HepG2 (cell line): ENCODE measurements around the gene RAPGEF6. TPM values are rescaled to one million over a fixed set of nuclear protein-coding genes. Genes with fewer than 3 reads are reported as not detected.

Source experiments
- ATAC-seq: fragments of 200-7000 bp; cut with Tn5 transposase; 3 replicates; pipeline ENCODE4 v1.9.1; 2020; ENCODE audit warnings: mild to moderate bottlenecking, moderate library complexity
- BruUV-seq: library from RNA; stranded (reverse); fragments of 400-500 nt; replicated peaks from 2 replicates; lab custom pipeline; 2021; lab: Mats Ljungman, UMichigan
- CTCF ChIA-PET: fragments of 300-600 bp; formaldehyde crosslinking; extraction: SDS; loops from one replicate; lab custom pipeline; 2021; ENCODE audit warnings: low total read pairs, inconsistent platforms, low intra/inter-chr PET ratio; lab: Yijun Ruan, JAX
- POLR2A ChIA-PET: fragments of 350-600 bp; sonication (Branson Sonifier 250); formaldehyde crosslinking; loops from one replicate; lab custom pipeline; 2020; ENCODE audit warnings: antibody characterized with exemption, inconsistent platforms; lab: Yijun Ruan, JAX
- DNase-seq: peaks from one replicate; pipeline ENCODE4 v3.0.0-alpha.2; 2015; ENCODE audit warnings: low spot score
- FAIRE-seq: peaks from 3 replicates; lab custom pipeline; 2011; peaks lifted over from hg19 to GRCh38; lab: Jason Lieb, UNC
- H2AFZ ChIP-seq: one replicate; pipeline ENCODE4 v1.6.1; 2011; ENCODE audit warnings: low read length, inconsistent platforms
- H3K27ac ChIP-seq: fragments of 300-600 bp; 3 replicates; pipeline ENCODE4 v1.8.0; 2011; ENCODE audit warnings: mixed run types, mild to moderate bottlenecking, mixed read lengths, low read length, inconsistent platforms; ENCODE audit not compliant: insufficient read depth; ENCODE audit errors: extremely low read length
- H3K27me3 ChIP-seq, 2 experiments: fragments of 200-600 bp in 1 of 2; 2 replicates in 1 of 2; 3 replicates in 1 of 2; pipeline versions ENCODE4 v1.6.0 to v1.8.0; 2011; ENCODE audit warnings: low read length in 2 of 2, mild to moderate bottlenecking in 2 of 2, moderate library complexity in 2 of 2, inconsistent platforms in 1 of 2; ENCODE audit not compliant: insufficient read depth in 2 of 2, control insufficient read depth in 1 of 2
- H3K36me3 ChIP-seq, 2 experiments: fragments of 200-600 bp in 1 of 2; replicated peaks in 1 of 2; 2 replicates in 1 of 2; 3 replicates in 1 of 2; pipeline versions ENCODE4 v1.5.1 to v1.8.0; 2011; ENCODE audit warnings: low read length in 2 of 2, inconsistent platforms in 1 of 2; ENCODE audit not compliant: insufficient read depth in 2 of 2, control insufficient read depth in 1 of 2
- H3K4me1 ChIP-seq: 2 replicates; pipeline ENCODE4 v1.5.1; 2012; ENCODE audit warnings: low read length, inconsistent platforms; ENCODE audit not compliant: insufficient read depth
- H3K4me2 ChIP-seq: 2 replicates; pipeline ENCODE4 v1.6.0; 2011; ENCODE audit warnings: low read depth, low read length, inconsistent platforms
- H3K4me3 ChIP-seq, 3 experiments: fragments of 200-600 bp in 1 of 3; sonication (generic), shearing (Covaris generic) in 1 of 3; replicated peaks in 1 of 3; 2 replicates each; pipeline ENCODE4 v1.5.1; 2011 to 2016; ENCODE audit warnings: low read length in 3 of 3, inconsistent platforms in 2 of 3, low read depth in 2 of 3, mild to moderate bottlenecking in 2 of 3, control low read depth in 1 of 3, mixed read lengths in 1 of 3; ENCODE audit not compliant: insufficient read depth in 1 of 3
- H3K79me2 ChIP-seq: one replicate; pipeline ENCODE4 v1.6.1; 2011; ENCODE audit warnings: low read length, inconsistent platforms; ENCODE audit not compliant: insufficient read depth
- H3K9ac ChIP-seq: 2 replicates; pipeline ENCODE4 v1.6.0; 2011; ENCODE audit warnings: mild to moderate bottlenecking, low read depth, low read length, inconsistent platforms; ENCODE audit not compliant: insufficient read depth
- H3K9me3 ChIP-seq: 2 replicates; pipeline ENCODE4 v1.5.1; 2012; ENCODE audit warnings: mild to moderate bottlenecking, low read length
- H4K20me1 ChIP-seq: 2 replicates; pipeline ENCODE4 v1.6.0; 2011; ENCODE audit warnings: inconsistent platforms, mild to moderate bottlenecking, low read length, moderate library complexity; ENCODE audit not compliant: insufficient read depth
- AFF4 ChIP-seq: sonication (generic); formaldehyde crosslinking; IDR thresholded peaks from 2 replicates; pipeline ENCODE4 v1.4.0; 2020; ENCODE audit warnings: missing genetic modification reagents
- ATF7 ChIP-seq, 2 experiments: fragments of 450-650 bp in 1 of 2; sonication (generic) in 1 of 2; formaldehyde crosslinking in 1 of 2; IDR thresholded peaks; 2 replicates each; pipeline versions ENCODE4 v1.4.0 to v1.6.1; 2016 to 2020; ENCODE audit warnings: antibody characterized with exemption in 1 of 2, mild to moderate bottlenecking in 1 of 2, missing genetic modification reagents in 1 of 2
- CENPX ChIP-seq: sonication (generic); formaldehyde crosslinking; IDR thresholded peaks from 2 replicates; pipeline ENCODE4 v1.9.0; 2021; ENCODE audit warnings: mild to moderate bottlenecking, missing genetic modification reagents, moderate library complexity
- FOXA3 ChIP-seq: IDR thresholded peaks from 2 replicates; pipeline ENCODE4 v1.6.1; 2016; ENCODE audit warnings: missing genetic modification reagents, missing compliant biosample characterization
- KDM1A ChIP-seq: IDR thresholded peaks from 2 replicates; pipeline ENCODE4 v1.6.1; 2016; ENCODE audit warnings: missing compliant biosample characterization
- MLX ChIP-seq: IDR thresholded peaks from 2 replicates; pipeline ENCODE4 v1.6.1; 2016
- MTF1 ChIP-seq: sonication (generic); formaldehyde crosslinking; IDR thresholded peaks from 2 replicates; pipeline ENCODE4 v1.5.0; 2020; ENCODE audit warnings: missing genetic modification reagents
- RFX3 ChIP-seq: IDR thresholded peaks from 2 replicates; pipeline ENCODE4 v1.6.1; 2016; ENCODE audit warnings: missing biosample characterization, missing genetic modification reagents
- SMAD3 ChIP-seq: sonication (generic); formaldehyde crosslinking; IDR thresholded peaks from 2 replicates; pipeline ENCODE4 v1.4.0; 2020; ENCODE audit warnings: missing genetic modification reagents
- SRF ChIP-seq: IDR thresholded peaks from 2 replicates; pipeline ENCODE4 v1.6.1; 2011; ENCODE audit warnings: mild to moderate bottlenecking, low read depth, low read length, moderate library complexity
- ZBTB21 ChIP-seq: sonication (generic); formaldehyde crosslinking; IDR thresholded peaks from 2 replicates; pipeline ENCODE4 v1.4.0; 2020; ENCODE audit warnings: missing genetic modification reagents
- ZNF350 ChIP-seq: sonication (generic); formaldehyde crosslinking; IDR thresholded peaks from 2 replicates; pipeline ENCODE4 v1.4.0; 2020; ENCODE audit warnings: mild to moderate bottlenecking, low read depth, missing genetic modification reagents, borderline replicate concordance
- ZNF510 ChIP-seq: sonication (generic); formaldehyde crosslinking; IDR thresholded peaks from 2 replicates; pipeline ENCODE4 v1.4.0; 2020; ENCODE audit warnings: low read depth, mild to moderate bottlenecking, missing genetic modification reagents
- ZNF737 ChIP-seq: sonication (generic); formaldehyde crosslinking; IDR thresholded peaks from 2 replicates; pipeline ENCODE4 v1.5.0; 2020; ENCODE audit warnings: missing genetic modification reagents, mild to moderate bottlenecking, borderline replicate concordance
- ZNF770 ChIP-seq: sonication (generic); formaldehyde crosslinking; IDR thresholded peaks from 2 replicates; pipeline ENCODE4 v1.5.0; 2020; ENCODE audit warnings: mild to moderate bottlenecking, missing genetic modification reagents
- WGBS: methylation state at CpG from one replicate; pipeline ENCODE4 v1.1.6; 2017; ENCODE audit warnings: low lambda C conversion rate; 5-methylcytosine and 5-hydroxymethylcytosine counted together
- in situ Hi-C: cut with HindIII; loops from 2 replicates; pipeline ENCODE4 v1.10.0; 2017; ENCODE audit warnings: low pct_unique_long_range_greater_than_20kb; ENCODE audit not compliant: extremely low pct_ligation_motif_present
- intact Hi-C: fragments of 100-400 bp; cut with micrococcal nuclease; formaldehyde crosslinking; loops from one replicate; pipeline ENCODE4 v1.10.0; 2022; ENCODE audit not compliant: unreplicated experiment
- polyA plus RNA-seq, 8 experiments: library from polyadenylated mRNA; depleted of rRNA in 3 of 8; stranded (reverse) in 7 of 8; unstranded in 1 of 8; fragments of >200 nt; fragmentation: Illumina TruSeq in 4 of 8; extraction: Trizol in 4 of 8; gene quantifications; 2 replicates each; pipeline versions ENCODE4 v1.2.1 to v1.2.3, GENCODE V29; 2011 to 2016; ENCODE audit warnings: low read depth in 4 of 8, missing spikeins in 1 of 8, mixed read lengths in 1 of 8; ENCODE audit not compliant: insufficient read depth in 1 of 8
- total RNA-seq, 5 experiments: library from RNA; depleted of rRNA; stranded (reverse); fragments of >200 nt; fragmentation: Illumina TruSeq; extraction: Trizol; gene quantifications; 2 replicates each; pipeline ENCODE4 v1.2.3, GENCODE V29; 2016; ENCODE audit warnings: low read depth in 1 of 5
- TF ChIP-seq, protein P1 (sequence below): sonication (generic); formaldehyde crosslinking; IDR thresholded peaks from 2 replicates; pipeline ENCODE4 v1.5.0; 2020; ENCODE audit warnings: missing genetic modification reagents
- TF ChIP-seq, protein P2 (sequence below): sonication (generic); formaldehyde crosslinking; IDR thresholded peaks from 2 replicates; pipeline ENCODE4 v1.5.1; 2020; ENCODE audit warnings: missing genetic modification reagents, mild to moderate bottlenecking, borderline replicate concordance

RAPGEF6 gene
- total and polyA plus RNA-seq, 2 of the 13 experiments (the other 11 are each of a cell fraction or from before 2014, with no cell fraction given): 7.7 to 24.6 TPM

DNA sequence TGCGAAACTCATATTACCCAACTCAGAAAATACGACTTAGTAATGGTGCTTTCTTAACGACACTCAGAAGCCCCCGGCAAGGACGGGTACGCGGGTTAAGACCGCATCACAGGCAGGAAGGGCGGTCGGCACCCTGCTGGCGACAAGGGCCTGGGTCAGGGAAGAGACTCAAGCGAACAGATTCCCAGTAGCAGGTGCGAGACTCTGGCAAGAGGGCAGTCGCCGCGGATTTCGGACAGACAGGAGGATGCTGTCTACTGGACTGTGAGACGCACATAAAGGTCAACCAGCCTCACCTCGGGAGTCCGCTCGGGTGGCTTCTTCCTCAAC is 398 bp downstream of the RAPGEF6 start:
- Histone ChIP-seq H3K4me2 (peak overlapping the region; percentile 83), H3K9me3 (no peaks in the 10 kb centered on the region), H2AFZ (no peak overlapping the region), H3K9ac (peak overlapping the region; percentile 97), H3K27ac (peak overlapping the region; percentile 94), H3K27me3 (no peaks in the 10 kb centered on the region; a peak in 1 of 5 replicates), H3K36me3 (no peaks in the 10 kb centered on the region), H3K4me3 (peak overlapping the region; percentile 77 to 99 (median 92)), H3K4me1 (peaks cover 48% of the 10 kb centered on the region), H3K79me2 (peaks cover 53% of the 10 kb centered on the region), H4K20me1 (peaks cover 13% of the 10 kb centered on the region)
- intact Hi-C loops (loop anchor here (1.0 kb wide), 1 partner anchor 24 kb away; no protein-coding TSS in a partner anchor), in situ Hi-C loops (no loop called here)
- WGBS: 0% methylated on average over 10 of the region's 21 CpGs
- ATAC-seq (peak; percentile 65), DNase-seq (peak; percentile 65), FAIRE-seq (no peak)
- ChIA-PET POLR2A (interaction anchor here (3.0 kb wide), 1 partner anchor 25 kb away, joined by 31 read pairs; no protein-coding TSS in a partner anchor), CTCF (no interaction called here)
- BruUV-seq: TSS peak; percentile 73
- TF ChIP-seq SRF: no peak
- TF ChIP-seq ZNF350 (CRISPR knock-in tag): no peak
- no peak for TF ChIP-seq ATF7 (IDR thresholded peaks at IDR 0.05)
- no peak for TF ChIP-seq ATF7 (CRISPR knock-in tag; IDR thresholded peaks at IDR 0.05)
- TF ChIP-seq, protein P1, sequence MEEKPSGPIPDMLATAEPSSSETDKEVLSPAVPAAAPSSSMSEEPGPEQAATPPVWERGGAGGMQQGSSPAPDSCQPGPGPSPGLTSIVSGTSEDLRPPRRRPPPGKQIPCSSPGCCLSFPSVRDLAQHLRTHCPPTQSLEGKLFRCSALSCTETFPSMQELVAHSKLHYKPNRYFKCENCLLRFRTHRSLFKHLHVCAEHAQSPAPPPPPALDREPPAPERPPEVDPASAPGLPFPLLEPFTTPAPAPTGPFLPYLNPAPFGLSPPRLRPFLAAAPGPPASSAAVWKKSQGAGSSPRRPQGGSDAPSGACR: peak; percentile 45; the same call in 1 of the 2 replicates
- TF ChIP-seq MLX: no peak
- no peak for TF ChIP-seq MTF1 (CRISPR knock-in tag)
- TF ChIP-seq CENPX (CRISPR knock-in tag): no peak
- no peak for TF ChIP-seq KDM1A (CRISPR knock-in tag)
- no peak for TF ChIP-seq SMAD3 (CRISPR knock-in tag)
- no peak for TF ChIP-seq AFF4 (CRISPR knock-in tag)
- no peak for TF ChIP-seq ZBTB21 (CRISPR knock-in tag)
- TF ChIP-seq, protein P2, sequence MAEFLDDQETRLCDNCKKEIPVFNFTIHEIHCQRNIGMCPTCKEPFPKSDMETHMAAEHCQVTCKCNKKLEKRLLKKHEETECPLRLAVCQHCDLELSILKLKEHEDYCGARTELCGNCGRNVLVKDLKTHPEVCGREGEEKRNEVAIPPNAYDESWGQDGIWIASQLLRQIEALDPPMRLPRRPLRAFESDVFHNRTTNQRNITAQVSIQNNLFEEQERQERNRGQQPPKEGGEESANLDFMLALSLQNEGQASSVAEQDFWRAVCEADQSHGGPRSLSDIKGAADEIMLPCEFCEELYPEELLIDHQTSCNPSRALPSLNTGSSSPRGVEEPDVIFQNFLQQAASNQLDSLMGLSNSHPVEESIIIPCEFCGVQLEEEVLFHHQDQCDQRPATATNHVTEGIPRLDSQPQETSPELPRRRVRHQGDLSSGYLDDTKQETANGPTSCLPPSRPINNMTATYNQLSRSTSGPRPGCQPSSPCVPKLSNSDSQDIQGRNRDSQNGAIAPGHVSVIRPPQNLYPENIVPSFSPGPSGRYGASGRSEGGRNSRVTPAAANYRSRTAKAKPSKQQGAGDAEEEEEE: 0 out of 2 replicates have a peak, but pooled peaks have one; percentile 62
- TF ChIP-seq ZNF770: no peak
- TF ChIP-seq ZNF737 (CRISPR knock-in tag): no peak
- TF ChIP-seq FOXA3: 0 out of 2 replicates have a peak, but pooled peaks have one; percentile 3
- TF ChIP-seq RFX3: no peak
- no peak for TF ChIP-seq ZNF510
